IMR-90 (cell line): ENCODE measurements around the gene PDGFC. TPM values are rescaled to one million over a fixed set of nuclear protein-coding genes. Genes with fewer than 3 reads are reported as not detected.

ENCODE experiments used
- ATAC-seq: fragments of 200-7000 bp; cut with Tn5 transposase; 2 replicates; pipeline ENCODE4 v1.9.1; 2020; ENCODE audit warnings: low read depth, mild to moderate bottlenecking, moderate library complexity
- BruUV-seq: library from RNA; stranded (reverse); fragments of 400-500 nt; replicated peaks from 2 replicates; lab custom pipeline; 2021; lab: Mats Ljungman, UMichigan
- CTCF ChIA-PET: fragments of 300-600 bp; formaldehyde crosslinking; extraction: SDS; loops from one replicate; lab custom pipeline; 2021; ENCODE audit warnings: antibody characterized with exemption; lab: Yijun Ruan, JAX
- POLR2A ChIA-PET: fragments of 300-600 bp; sonication (Branson Sonifier 250); formaldehyde crosslinking; loops from one replicate; lab custom pipeline; 2022; ENCODE audit warnings: antibody characterized with exemption; ENCODE audit not compliant: unreplicated experiment; lab: Charles Lee
- DNase-seq: peaks from one replicate; pipeline ENCODE4 v3.0.0; 2013
- H2AFZ ChIP-seq: replicated peaks from 2 replicates; pipeline ENCODE3; 2013; ENCODE audit warnings: low read length, mild to moderate bottlenecking; ENCODE audit not compliant: poor library complexity
- H2AK5ac ChIP-seq: 2 replicates; pipeline ENCODE4 v1.6.1; 2013; ENCODE audit warnings: low read depth, low read length, inconsistent platforms
- H2AK9ac ChIP-seq: replicated peaks from 2 replicates; pipeline ENCODE3; 2013; ENCODE audit warnings: mild to moderate bottlenecking, low read depth, low read length, moderate library complexity; ENCODE audit not compliant: poor library complexity
- H2BK120ac ChIP-seq: 2 replicates; pipeline ENCODE4 v1.6.1; 2013; ENCODE audit warnings: low read depth, low read length, inconsistent platforms
- H2BK15ac ChIP-seq: 3 replicates; pipeline ENCODE4 v1.6.1; 2013; ENCODE audit warnings: low read depth, low read length, inconsistent platforms
- H2BK20ac ChIP-seq: 2 replicates; pipeline ENCODE4 v1.6.1; 2013; ENCODE audit warnings: low read depth, mild to moderate bottlenecking, inconsistent platforms, low read length, moderate library complexity
- H2BK5ac ChIP-seq: 2 replicates; pipeline ENCODE4 v1.6.1; 2013; ENCODE audit warnings: mild to moderate bottlenecking, low read depth, low read length, inconsistent platforms; ENCODE audit not compliant: poor library complexity, severe bottlenecking
- H3K14ac ChIP-seq: replicated peaks from 2 replicates; pipeline ENCODE4 v1.6.1; 2013; ENCODE audit warnings: low read depth, low read length, inconsistent platforms
- H3K18ac ChIP-seq: 2 replicates; pipeline ENCODE4 v1.6.1; 2013; ENCODE audit warnings: low read depth, low read length, control low read depth
- H3K23ac ChIP-seq: 2 replicates; pipeline ENCODE4 v1.6.1; 2013; ENCODE audit warnings: low read depth, low read length, inconsistent platforms
- H3K27ac ChIP-seq: 2 replicates; pipeline ENCODE4 v1.5.1; 2013; ENCODE audit warnings: mild to moderate bottlenecking, control low read depth, low read length; ENCODE audit not compliant: insufficient read depth
- H3K27me3 ChIP-seq: 2 replicates; pipeline ENCODE4 v1.6.1; 2013; ENCODE audit warnings: low read length; ENCODE audit not compliant: control insufficient read depth, insufficient read depth
- H3K36me3 ChIP-seq: 2 replicates; pipeline ENCODE4 v1.6.1; 2013; ENCODE audit warnings: low read length, mixed read lengths; ENCODE audit not compliant: control insufficient read depth, insufficient read depth
- H3K4ac ChIP-seq: 2 replicates; pipeline ENCODE4 v1.6.1; 2013; ENCODE audit warnings: low read depth, low read length, inconsistent platforms
- H3K4me1 ChIP-seq: 2 replicates; pipeline ENCODE4 v1.6.1; 2013; ENCODE audit warnings: low read length, mixed read lengths; ENCODE audit not compliant: control insufficient read depth, insufficient read depth
- H3K4me2 ChIP-seq: 2 replicates; pipeline ENCODE4 v1.6.1; 2013; ENCODE audit warnings: low read depth, mild to moderate bottlenecking, control low read depth, low read length, moderate library complexity
- H3K4me3 ChIP-seq: 2 replicates; pipeline ENCODE4 v1.5.1; 2013; ENCODE audit warnings: low read depth, mild to moderate bottlenecking, control low read depth, low read length, moderate library complexity; ENCODE audit not compliant: insufficient read depth
- H3K56ac ChIP-seq: 2 replicates; pipeline ENCODE4 v1.6.1; 2013; ENCODE audit warnings: low read length, inconsistent platforms; ENCODE audit not compliant: insufficient read depth; ENCODE audit errors: extremely low read depth
- H3K79me1 ChIP-seq, 2 experiments: 2 replicates each; pipeline ENCODE4 v1.6.1; 2013; ENCODE audit warnings: low read length in 2 of 2, inconsistent platforms in 1 of 2, low read depth in 1 of 2
- H3K9ac ChIP-seq: 2 replicates; pipeline ENCODE4 v1.6.1; 2013; ENCODE audit warnings: low read depth, low read length, control low read depth
- H3K9me1 ChIP-seq: 2 replicates; pipeline ENCODE4 v1.6.1; 2013; ENCODE audit warnings: low read length, inconsistent platforms; ENCODE audit not compliant: insufficient read depth
- H3K9me3 ChIP-seq: 2 replicates; pipeline ENCODE4 v1.6.1; 2013; ENCODE audit warnings: low read length; ENCODE audit not compliant: control insufficient read depth, insufficient read depth
- H4K20me1 ChIP-seq: 2 replicates; pipeline ENCODE4 v1.6.1; 2013; ENCODE audit warnings: low read length, inconsistent platforms; ENCODE audit not compliant: insufficient read depth
- H4K5ac ChIP-seq: 2 replicates; pipeline ENCODE4 v1.6.1; 2013; ENCODE audit warnings: mild to moderate bottlenecking, low read depth, low read length, control low read depth
- H4K8ac ChIP-seq, 2 experiments: 2 replicates each; pipeline ENCODE4 v1.6.1; 2013; ENCODE audit warnings: low read depth in 2 of 2, low read length in 2 of 2, control low read depth in 1 of 2, inconsistent platforms in 1 of 2
- H4K91ac ChIP-seq: 2 replicates; pipeline ENCODE4 v1.6.1; 2013; ENCODE audit warnings: low read depth, low read length, inconsistent platforms; ENCODE audit not compliant: insufficient read depth
- CEBPB ChIP-seq: IDR thresholded peaks from 2 replicates; pipeline ENCODE4 v1.6.1; 2012; ENCODE audit warnings: low read depth, low read length, improper control_type of control experiment
- FOS ChIP-seq: fragments of 150-350 bp; IDR thresholded peaks from 2 replicates; pipeline ENCODE4 v1.6.1; 2016; ENCODE audit warnings: low read depth, low read length
- MAFK ChIP-seq: IDR thresholded peaks from 2 replicates; pipeline ENCODE4 v1.6.1; 2012; ENCODE audit warnings: low read depth, low read length, improper control_type of control experiment
- MXI1 ChIP-seq: IDR thresholded peaks from 2 replicates; pipeline ENCODE4 v1.6.1; 2012; ENCODE audit warnings: low read depth, mild to moderate bottlenecking, low read length, moderate library complexity, borderline replicate concordance
- POLR2A ChIP-seq: IDR thresholded peaks from 2 replicates; pipeline ENCODE4 v1.6.1; 2012; ENCODE audit warnings: mild to moderate bottlenecking, low read depth, low read length
- RAD21 ChIP-seq: IDR thresholded peaks from 2 replicates; pipeline ENCODE4 v1.6.1; 2012; ENCODE audit warnings: low read length, improper control_type of control experiment
- RCOR1 ChIP-seq: IDR thresholded peaks from 2 replicates; pipeline ENCODE4 v1.6.1; 2012; ENCODE audit warnings: mild to moderate bottlenecking, low read length, improper control_type of control experiment; ENCODE audit not compliant: insufficient replicate concordance
- SMC3 ChIP-seq: fragments of 150-350 bp; IDR thresholded peaks from 2 replicates; pipeline ENCODE4 v1.6.1; 2016; ENCODE audit warnings: low read depth, mild to moderate bottlenecking, antibody characterized with exemption, low read length, moderate library complexity
- WGBS, 2 experiments: methylation state at CpG; one replicate each; pipeline versions ENCODE4 v1.1.5 to v1.1.7; 2013; ENCODE audit warnings: missing lambda C conversion rate in 2 of 2; ENCODE audit not compliant: insufficient read length in 1 of 2; ENCODE audit errors: extremely low coverage in 2 of 2; 5-methylcytosine and 5-hydroxymethylcytosine counted together
- dilution Hi-C: fragments of 300-500 bp; cut with HindIII; formaldehyde crosslinking; loops from one replicate; pipeline ENCODE4 v1.14.3; 2018; ENCODE audit warnings: low sequenced_read_pairs; ENCODE audit not compliant: unreplicated experiment
- in situ Hi-C: fragments of 300-500 bp; cut with MboI; formaldehyde crosslinking; loops from 3 replicates; pipeline ENCODE4 v1.14.3; 2019; ENCODE audit warnings: low sequenced_read_pairs, inconsistent platforms, mixed read lengths
- intact Hi-C: fragments of 100-400 bp; cut with micrococcal nuclease; formaldehyde crosslinking; loops from 2 replicates; pipeline ENCODE4 v1.10.0; 2022
- polyA plus RNA-seq, 3 experiments: library from polyadenylated mRNA; depleted of rRNA; stranded (reverse); fragments of >200 nt; gene quantifications; 2 replicates each; pipeline ENCODE4 v1.2.3, GENCODE V29; 2012; ENCODE audit warnings: low replicate concordance in 1 of 3
- total RNA-seq: library from RNA; depleted of rRNA; stranded (reverse); fragments of >200 nt; gene quantifications from 2 replicates; pipeline ENCODE4 v1.2.3, GENCODE V29; 2012
- TF ChIP-seq, protein P1 (sequence below): conservative IDR thresholded peaks from 2 replicates; pipeline ENCODE4 v1.5.1; 2012; ENCODE audit warnings: mild to moderate bottlenecking, low read depth, low read length, improper control_type of control experiment
- TF ChIP-seq, protein P2 (sequence below): fragments of 150-350 bp; IDR thresholded peaks from 2 replicates; pipeline ENCODE4 v1.6.1; 2016; ENCODE audit warnings: low read depth, mild to moderate bottlenecking, low read length, moderate library complexity, borderline replicate concordance
- TF ChIP-seq, protein P3 (sequence below): fragments of 150-350 bp; IDR thresholded peaks from 2 replicates; pipeline ENCODE4 v1.6.1; 2017; ENCODE audit warnings: mild to moderate bottlenecking, antibody characterized with exemption, low read length, low read depth

PDGFC gene
- total and polyA plus RNA-seq, 2 of the 4 experiments (the other 2 are of a cell fraction): 19.8 to 90.7 TPM

DNA sequence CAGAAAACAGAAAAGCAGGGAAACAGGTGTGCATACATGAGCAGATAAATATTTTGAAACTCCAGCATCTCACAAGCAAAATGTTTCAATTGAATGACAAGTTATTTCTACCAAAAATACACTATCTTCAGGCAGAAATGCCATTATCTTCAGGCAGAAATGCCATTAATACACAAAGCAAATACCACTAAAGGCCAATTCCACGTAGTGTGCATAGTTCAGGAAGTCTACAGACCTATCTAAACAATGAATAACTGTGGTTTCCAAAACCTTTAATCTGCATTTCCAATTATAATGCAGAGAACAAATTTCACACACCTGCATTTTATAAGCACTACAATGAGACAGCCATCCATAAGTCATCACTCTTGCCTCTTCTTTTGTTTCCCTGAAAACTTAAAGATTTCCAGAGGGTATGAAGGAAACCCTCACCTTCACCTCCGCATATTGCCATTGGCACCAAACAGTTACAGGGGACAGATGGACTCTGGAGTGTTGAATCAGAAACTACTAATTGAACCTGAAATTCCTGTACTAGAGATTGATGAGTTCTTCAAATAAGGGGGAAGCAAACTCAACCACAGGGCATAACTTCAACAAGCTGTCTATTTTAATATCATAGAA, 179.0 kb downstream of the PDGFC start:
- Histone ChIP-seq H2AFZ (no peak overlapping the region), H3K18ac (no peak overlapping the region), H2BK120ac (no peak overlapping the region), H3K36me3 (no peaks in the 10 kb centered on the region; the same call in 1 of the 2 replicates), H3K9me1 (no peaks in the 10 kb centered on the region), H3K9ac (no peak overlapping the region), H3K4me2 (no peak overlapping the region), H3K4me1 (peaks cover 3% of the 10 kb centered on the region; the same call in 1 of the 2 replicates), H3K4me3 (no peak overlapping the region), H3K14ac (no peak overlapping the region), H4K20me1 (no peaks in the 10 kb centered on the region), H2BK15ac (no peak overlapping the region), H2BK20ac (no peak overlapping the region), H2AK5ac (no peak overlapping the region), H3K9me3 (no peaks in the 10 kb centered on the region), H2BK5ac (no peak overlapping the region), H3K27me3 (no peaks in the 10 kb centered on the region), H3K56ac (no peak overlapping the region), H4K5ac (no peak overlapping the region), H3K23ac (no peak overlapping the region), H2AK9ac (no peak overlapping the region), H3K27ac (no peak overlapping the region), H3K4ac (no peak overlapping the region), H3K79me1 (peaks cover 0 to 12% of the 10 kb centered on the region in 2 experiments; a peak in 2 of 4 replicates), H4K8ac (no peak overlapping the region), H4K91ac (no peak overlapping the region)
- no TSS peak for BruUV-seq
- intact Hi-C loops: no loop called here
- no CpG with 5 or more reads among the region's 2 CpGs for WGBS, 2 experiments
- ChIA-PET POLR2A (no interaction called here), CTCF (no interaction called here)
- dilution Hi-C loops: no loop called here
- no peak for ATAC-seq
- TF ChIP-seq FOS (no peak), POLR2A (no peak), RAD21 (no peak), RCOR1 (no peak), SMC3 (no peak), CEBPB (no peak), MAFK (no peak), MXI1 (no peak)
- TF ChIP-seq, protein P1, sequence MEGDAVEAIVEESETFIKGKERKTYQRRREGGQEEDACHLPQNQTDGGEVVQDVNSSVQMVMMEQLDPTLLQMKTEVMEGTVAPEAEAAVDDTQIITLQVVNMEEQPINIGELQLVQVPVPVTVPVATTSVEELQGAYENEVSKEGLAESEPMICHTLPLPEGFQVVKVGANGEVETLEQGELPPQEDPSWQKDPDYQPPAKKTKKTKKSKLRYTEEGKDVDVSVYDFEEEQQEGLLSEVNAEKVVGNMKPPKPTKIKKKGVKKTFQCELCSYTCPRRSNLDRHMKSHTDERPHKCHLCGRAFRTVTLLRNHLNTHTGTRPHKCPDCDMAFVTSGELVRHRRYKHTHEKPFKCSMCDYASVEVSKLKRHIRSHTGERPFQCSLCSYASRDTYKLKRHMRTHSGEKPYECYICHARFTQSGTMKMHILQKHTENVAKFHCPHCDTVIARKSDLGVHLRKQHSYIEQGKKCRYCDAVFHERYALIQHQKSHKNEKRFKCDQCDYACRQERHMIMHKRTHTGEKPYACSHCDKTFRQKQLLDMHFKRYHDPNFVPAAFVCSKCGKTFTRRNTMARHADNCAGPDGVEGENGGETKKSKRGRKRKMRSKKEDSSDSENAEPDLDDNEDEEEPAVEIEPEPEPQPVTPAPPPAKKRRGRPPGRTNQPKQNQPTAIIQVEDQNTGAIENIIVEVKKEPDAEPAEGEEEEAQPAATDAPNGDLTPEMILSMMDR: no peak
- TF ChIP-seq, protein P2, sequence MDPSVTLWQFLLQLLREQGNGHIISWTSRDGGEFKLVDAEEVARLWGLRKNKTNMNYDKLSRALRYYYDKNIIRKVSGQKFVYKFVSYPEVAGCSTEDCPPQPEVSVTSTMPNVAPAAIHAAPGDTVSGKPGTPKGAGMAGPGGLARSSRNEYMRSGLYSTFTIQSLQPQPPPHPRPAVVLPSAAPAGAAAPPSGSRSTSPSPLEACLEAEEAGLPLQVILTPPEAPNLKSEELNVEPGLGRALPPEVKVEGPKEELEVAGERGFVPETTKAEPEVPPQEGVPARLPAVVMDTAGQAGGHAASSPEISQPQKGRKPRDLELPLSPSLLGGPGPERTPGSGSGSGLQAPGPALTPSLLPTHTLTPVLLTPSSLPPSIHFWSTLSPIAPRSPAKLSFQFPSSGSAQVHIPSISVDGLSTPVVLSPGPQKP: no peak
- TF ChIP-seq, protein P3, sequence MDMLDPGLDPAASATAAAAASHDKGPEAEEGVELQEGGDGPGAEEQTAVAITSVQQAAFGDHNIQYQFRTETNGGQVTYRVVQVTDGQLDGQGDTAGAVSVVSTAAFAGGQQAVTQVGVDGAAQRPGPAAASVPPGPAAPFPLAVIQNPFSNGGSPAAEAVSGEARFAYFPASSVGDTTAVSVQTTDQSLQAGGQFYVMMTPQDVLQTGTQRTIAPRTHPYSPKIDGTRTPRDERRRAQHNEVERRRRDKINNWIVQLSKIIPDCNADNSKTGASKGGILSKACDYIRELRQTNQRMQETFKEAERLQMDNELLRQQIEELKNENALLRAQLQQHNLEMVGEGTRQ: no peak
- in situ Hi-C loops: no loop called here
- no peak for DNase-seq
